K562 (cell line): Measurements from ENCODE around the gene TCF4. TPM values are rescaled to one million over a fixed set of nuclear protein-coding genes. Genes with fewer than 3 reads are reported as not detected.

Experiments used
- ARID1B ChIP-seq: fragments of 450-650 bp; IDR thresholded peaks from 2 replicates; pipeline ENCODE4 v1.6.1; 2016; ENCODE audit warnings: antibody characterized with exemption, mild to moderate bottlenecking, inconsistent platforms
- CBFB ChIP-seq: sonication (generic); formaldehyde crosslinking; IDR thresholded peaks from 2 replicates; pipeline ENCODE4 v1.4.0; 2020; ENCODE audit warnings: mild to moderate bottlenecking, missing genetic modification reagents
- GABPA ChIP-seq: fragments of 200-800 bp; sonication (Bioruptor generic); conservative IDR thresholded peaks from 2 replicates; pipeline ENCODE4 v1.6.1; 2016; ENCODE audit warnings: low read depth, missing genetic modification characterization, missing compliant biosample characterization
- GATAD2B ChIP-seq: fragments of 450-650 bp; IDR thresholded peaks from 2 replicates; pipeline ENCODE4 v1.6.1; 2017; ENCODE audit warnings: mild to moderate bottlenecking, borderline replicate concordance
- GTF2E2 ChIP-seq: fragments of 200-800 bp; sonication (Bioruptor generic); IDR thresholded peaks from 2 replicates; pipeline ENCODE4 v1.6.1; 2016; ENCODE audit warnings: missing genetic modification characterization, missing compliant biosample characterization
- HIVEP1 ChIP-seq: fragments of 250-450 bp; sonication (Bioruptor Pico); IDR thresholded peaks from 2 replicates; pipeline ENCODE4 v1.4.0; 2020; ENCODE audit warnings: mild to moderate bottlenecking
- HMG20B ChIP-seq: fragments of 250-450 bp; sonication (Bioruptor Pico); IDR thresholded peaks from 2 replicates; pipeline ENCODE4 v1.5.0; 2021; ENCODE audit warnings: mild to moderate bottlenecking
- HNRNPL ChIP-seq: fragments of 200-400 bp; formaldehyde crosslinking; IDR thresholded peaks from 2 replicates; pipeline ENCODE4 v1.6.1; 2017; ENCODE audit warnings: low read depth, mild to moderate bottlenecking, low read length
- HOXB6 ChIP-seq: fragments of 250-450 bp; sonication (Bioruptor Pico); IDR thresholded peaks from 2 replicates; pipeline ENCODE4 v1.5.1; 2022; ENCODE audit warnings: mild to moderate bottlenecking, borderline replicate concordance
- IRF2 ChIP-seq: sonication (generic); formaldehyde crosslinking; IDR thresholded peaks from 2 replicates; pipeline ENCODE4 v1.8.1; 2022; ENCODE audit warnings: mild to moderate bottlenecking, missing genetic modification reagents
- MTA1 ChIP-seq: fragments of 450-650 bp; IDR thresholded peaks from 2 replicates; pipeline ENCODE4 v1.6.1; 2017; ENCODE audit warnings: borderline replicate concordance
- NFE2L1 ChIP-seq: fragments of 450-650 bp; IDR thresholded peaks from 2 replicates; pipeline ENCODE4 v1.6.1; 2016; ENCODE audit warnings: missing genetic modification characterization, low read depth, mild to moderate bottlenecking, missing compliant biosample characterization, moderate library complexity, borderline replicate concordance
- TBP ChIP-seq: optimal IDR thresholded peaks from 2 replicates; pipeline ENCODE3; 2011; ENCODE audit warnings: low read depth, low read length, improper control_type of control experiment
- YBX1 ChIP-seq: fragments of 450-650 bp; IDR thresholded peaks from 2 replicates; pipeline ENCODE4 v1.7.1; 2016; ENCODE audit warnings: mild to moderate bottlenecking
- ZFP1 ChIP-seq: fragments of 450-650 bp; formaldehyde crosslinking; IDR thresholded peaks from 2 replicates; pipeline ENCODE4 v1.4.0; 2020; ENCODE audit warnings: mild to moderate bottlenecking, mixed read lengths
- ZNF239 ChIP-seq: fragments of 250-450 bp; sonication (Bioruptor Pico); IDR thresholded peaks from 2 replicates; pipeline ENCODE4 v1.4.0; 2020; ENCODE audit warnings: mild to moderate bottlenecking
- ZNF24 ChIP-seq: fragments of 450-650 bp; IDR thresholded peaks from 2 replicates; pipeline ENCODE4 v1.6.1; 2016
- ZNF445 ChIP-seq: fragments of 250-450 bp; sonication (Bioruptor Pico); IDR thresholded peaks from 2 replicates; pipeline ENCODE4 v1.4.0; 2020; ENCODE audit warnings: low read depth, mild to moderate bottlenecking, moderate library complexity
- ZNF696 ChIP-seq: fragments of 250-450 bp; sonication (Bioruptor Pico); conservative IDR thresholded peaks from 2 replicates; pipeline ENCODE4 v1.4.0; 2020; ENCODE audit warnings: mild to moderate bottlenecking, moderate library complexity
- ZNF75A ChIP-seq: fragments of 450-650 bp; formaldehyde crosslinking; IDR thresholded peaks from 2 replicates; pipeline ENCODE4 v1.4.0; 2020; ENCODE audit warnings: mild to moderate bottlenecking
- polyA plus RNA-seq, 8 experiments: library from polyadenylated mRNA; depleted of rRNA in 4 of 8; stranded (reverse) in 5 of 8; unstranded in 3 of 8; fragments of >200 nt; fragmentation: Nextera tagmentation in 2 of 8; fragmentation: Illumina TruSeq in 1 of 8; extraction: Ambion mirVana in 2 of 8; extraction: Trizol in 1 of 8; gene quantifications; 2 replicates each; pipeline versions ENCODE4 v1.2.1 to v1.2.3, GENCODE V29; 2011 to 2014; ENCODE audit warnings: inconsistent platforms in 1 of 8, missing spikeins in 1 of 8
- total RNA-seq, 7 experiments: library from RNA; depleted of rRNA in 6 of 7; stranded (reverse); fragments of >200 nt in 6 of 7; fragmentation: Illumina TruSeq in 2 of 7; extraction: Trizol in 2 of 7; gene quantifications; 2 replicates each; pipeline versions ENCODE4 v1.2.1 to v1.2.3, GENCODE V29; 2011 to 2021; ENCODE audit warnings: low replicate concordance in 1 of 7
- TF ChIP-seq, protein P1 (sequence below): fragments of 250-450 bp; sonication (Bioruptor Pico); IDR thresholded peaks from 2 replicates; pipeline ENCODE4 v1.5.0; 2021
- TF ChIP-seq, protein P2 (sequence below): fragments of 450-650 bp; IDR thresholded peaks from 2 replicates; pipeline ENCODE4 v1.6.1; 2017; ENCODE audit warnings: antibody characterized with exemption
- TF ChIP-seq, protein P3 (sequence below), 2 experiments: IDR thresholded peaks in 1 of 2; conservative IDR thresholded peaks in 1 of 2; 2 replicates each; pipeline ENCODE4 v1.6.1; 2016; ENCODE audit warnings: low read depth in 2 of 2, mild to moderate bottlenecking in 1 of 2, missing compliant biosample characterization in 1 of 2, missing genetic modification characterization in 1 of 2, moderate library complexity in 1 of 2

Gene TCF4
- total and polyA plus RNA-seq, 9 of the 15 experiments (the other 6 are each of a cell fraction or from before 2014, with no cell fraction given) = 4.8 to 24.7 (median 15.2) TPM

DNA sequence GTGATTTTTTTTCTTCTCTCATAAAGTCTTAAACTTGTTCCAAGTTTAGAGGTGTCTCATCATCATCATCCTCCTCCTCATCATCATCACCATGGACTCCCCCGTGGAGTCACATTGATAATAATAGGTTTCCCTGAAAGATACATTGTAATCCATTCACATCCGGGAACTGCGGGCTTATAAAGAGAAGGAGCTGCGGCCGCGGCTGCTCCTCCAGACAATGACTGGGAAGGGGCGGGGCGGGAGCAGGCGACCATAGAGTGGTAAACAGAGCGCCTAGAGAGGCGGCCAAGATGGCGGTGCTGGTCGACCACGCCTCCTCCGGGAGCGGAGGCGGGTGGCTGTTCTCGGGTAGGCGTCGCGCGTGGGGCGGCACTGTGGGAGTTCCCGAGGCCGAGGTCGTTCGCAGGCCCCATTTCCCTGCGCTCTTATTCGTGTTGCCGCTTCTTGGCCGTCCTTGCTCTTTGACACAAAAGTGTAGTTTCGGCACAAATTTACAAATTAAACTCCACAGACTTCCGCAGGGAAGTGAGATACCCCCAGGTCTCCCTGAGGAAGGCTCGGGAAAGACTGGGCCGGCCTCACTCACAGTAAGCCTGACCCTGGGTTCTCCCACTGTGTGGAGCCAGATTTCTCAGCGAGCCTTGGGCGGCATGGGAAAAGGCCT, 1.8 kb upstream of the TCF4 start (continued):
- TF ChIP-seq GTF2E2 (tag) (no peak; the same call in 1 of the 2 replicates), ZNF239 (CRISPR knock-in tag) (no peak), GABPA (peak; percentile 35), IRF2 (CRISPR knock-in tag) (no peak), ZNF696 (CRISPR knock-in tag) (no peak), NFE2L1 (tag) (no peak), ARID1B (peak; percentile 40; the same call in 1 of the 2 replicates), GATAD2B (peak; percentile 94), HIVEP1 (CRISPR knock-in tag) (no peak), CBFB (CRISPR knock-in tag) (no peak), ZNF445 (CRISPR knock-in tag) (no peak), ZNF24 (0 out of 2 replicates have a peak, but pooled peaks have one; percentile 26), TBP (peak; percentile 90), ZFP1 (CRISPR knock-in tag) (no peak), HNRNPL (no peak), HMG20B (CRISPR knock-in tag) (no peak), YBX1 (no peak), ZNF75A (CRISPR knock-in tag) (no peak), MTA1 (peak; percentile 83), HOXB6 (CRISPR knock-in tag) (no peak)
- TF ChIP-seq, protein P1, sequence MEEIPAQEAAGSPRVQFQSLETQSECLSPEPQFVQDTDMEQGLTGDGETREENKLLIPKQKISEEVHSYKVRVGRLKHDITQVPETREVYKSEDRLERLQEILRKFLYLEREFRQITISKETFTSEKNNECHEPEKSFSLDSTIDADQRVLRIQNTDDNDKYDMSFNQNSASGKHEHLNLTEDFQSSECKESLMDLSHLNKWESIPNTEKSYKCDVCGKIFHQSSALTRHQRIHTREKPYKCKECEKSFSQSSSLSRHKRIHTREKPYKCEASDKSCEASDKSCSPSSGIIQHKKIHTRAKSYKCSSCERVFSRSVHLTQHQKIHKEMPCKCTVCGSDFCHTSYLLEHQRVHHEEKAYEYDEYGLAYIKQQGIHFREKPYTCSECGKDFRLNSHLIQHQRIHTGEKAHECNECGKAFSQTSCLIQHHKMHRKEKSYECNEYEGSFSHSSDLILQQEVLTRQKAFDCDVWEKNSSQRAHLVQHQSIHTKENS = no peak
- TF ChIP-seq, protein P2, sequence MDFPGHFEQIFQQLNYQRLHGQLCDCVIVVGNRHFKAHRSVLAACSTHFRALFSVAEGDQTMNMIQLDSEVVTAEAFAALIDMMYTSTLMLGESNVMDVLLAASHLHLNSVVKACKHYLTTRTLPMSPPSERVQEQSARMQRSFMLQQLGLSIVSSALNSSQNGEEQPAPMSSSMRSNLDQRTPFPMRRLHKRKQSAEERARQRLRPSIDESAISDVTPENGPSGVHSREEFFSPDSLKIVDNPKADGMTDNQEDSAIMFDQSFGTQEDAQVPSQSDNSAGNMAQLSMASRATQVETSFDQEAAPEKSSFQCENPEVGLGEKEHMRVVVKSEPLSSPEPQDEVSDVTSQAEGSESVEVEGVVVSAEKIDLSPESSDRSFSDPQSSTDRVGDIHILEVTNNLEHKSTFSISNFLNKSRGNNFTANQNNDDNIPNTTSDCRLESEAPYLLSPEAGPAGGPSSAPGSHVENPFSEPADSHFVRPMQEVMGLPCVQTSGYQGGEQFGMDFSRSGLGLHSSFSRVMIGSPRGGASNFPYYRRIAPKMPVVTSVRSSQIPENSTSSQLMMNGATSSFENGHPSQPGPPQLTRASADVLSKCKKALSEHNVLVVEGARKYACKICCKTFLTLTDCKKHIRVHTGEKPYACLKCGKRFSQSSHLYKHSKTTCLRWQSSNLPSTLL = no peak
- TF ChIP-seq, protein P3, sequence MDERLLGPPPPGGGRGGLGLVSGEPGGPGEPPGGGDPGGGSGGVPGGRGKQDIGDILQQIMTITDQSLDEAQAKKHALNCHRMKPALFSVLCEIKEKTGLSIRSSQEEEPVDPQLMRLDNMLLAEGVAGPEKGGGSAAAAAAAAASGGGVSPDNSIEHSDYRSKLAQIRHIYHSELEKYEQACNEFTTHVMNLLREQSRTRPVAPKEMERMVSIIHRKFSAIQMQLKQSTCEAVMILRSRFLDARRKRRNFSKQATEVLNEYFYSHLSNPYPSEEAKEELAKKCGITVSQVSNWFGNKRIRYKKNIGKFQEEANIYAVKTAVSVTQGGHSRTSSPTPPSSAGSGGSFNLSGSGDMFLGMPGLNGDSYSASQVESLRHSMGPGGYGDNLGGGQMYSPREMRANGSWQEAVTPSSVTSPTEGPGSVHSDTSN (CRISPR knock-in tag; IDR thresholded peaks at IDR 0.05; ENCODE audit: low read depth) = no peak
- TF ChIP-seq, protein P3 (tag; conservative IDR thresholded peaks at IDR 0.05; ENCODE audit: low read depth) = no peak
